ENCODE measurements around the gene CMYA5.

Gene CMYA5

GRCh38 chr5:79840084-79840990 is 150.7 kb downstream of the CMYA5 start:
- H2AFZ ChIP-seq (ENCODE audit: low read length) = no peak overlapping the region
- TF ChIP-seq CTCF (conservative IDR thresholded peaks at IDR 0.05; ENCODE audit: low read length) = no peak
- TF ChIP-seq EZH2phosphoT487 (IDR thresholded peaks at IDR 0.05; ENCODE audit: borderline replicate concordance) = no peak
- no peaks in the 10 kb centered on the region for H3K36me3 ChIP-seq (ENCODE audit: insufficient read depth, low read length)
- no peaks in the 10 kb centered on the region for H3K9me3 ChIP-seq (ENCODE audit: insufficient read depth, low read depth, low read length)
- H3K4me2 ChIP-seq (ENCODE audit: low read depth, low read length, poor library complexity, severe bottlenecking) = no peak overlapping the region
- no peaks in the 10 kb centered on the region for H3K9me2 ChIP-seq (replicated peaks; ENCODE audit: low read depth, low read length)
- no peaks in the 10 kb centered on the region for H4K20me1 ChIP-seq (ENCODE audit: insufficient read depth, low read length, poor library complexity, severe bottlenecking)
- H3F3A ChIP-seq (ENCODE audit: low read depth) = no peaks in the 10 kb centered on the region
- H3K9ac ChIP-seq (ENCODE audit: low read depth, low read length, poor library complexity, severe bottlenecking) = no peak overlapping the region
- no peaks in the 10 kb centered on the region for H3K79me2 ChIP-seq (ENCODE audit: insufficient read depth, low read length)
- no peaks in the 10 kb centered on the region for H3K4me1 ChIP-seq (ENCODE audit: insufficient read depth, low read length, poor library complexity, severe bottlenecking)
- no peaks in the 10 kb centered on the region for H3K27me3 ChIP-seq (ENCODE audit: insufficient read depth, low read length, poor library complexity, severe bottlenecking)
- H3K4me3 ChIP-seq (ENCODE audit: low read length, poor library complexity, severe bottlenecking) = no peak overlapping the region

- no peak for TF ChIP-seq CTCF (conservative IDR thresholded peaks at IDR 0.05; ENCODE audit: low read length)
- no peak for TF ChIP-seq EZH2phosphoT487 (IDR thresholded peaks at IDR 0.05; ENCODE audit: borderline replicate concordance)
- Histone ChIP-seq H3K9me3 (ENCODE audit: insufficient read depth, low read depth, low read length) (no peaks in the 10 kb centered on the region), H3K4me1 (ENCODE audit: insufficient read depth, low read length, poor library complexity, severe bottlenecking) (no peaks in the 10 kb centered on the region), H3F3A (ENCODE audit: low read depth) (no peaks in the 10 kb centered on the region), H3K4me3 (ENCODE audit: low read length, poor library complexity, severe bottlenecking) (no peak overlapping the region), H3K4me2 (ENCODE audit: low read depth, low read length, poor library complexity, severe bottlenecking) (no peak overlapping the region), H4K20me1 (ENCODE audit: insufficient read depth, low read length, poor library complexity, severe bottlenecking) (no peaks in the 10 kb centered on the region), H2AFZ (ENCODE audit: low read length) (no peak overlapping the region), H3K9me2 (replicated peaks; ENCODE audit: low read depth, low read length) (no peaks in the 10 kb centered on the region), H3K79me2 (ENCODE audit: insufficient read depth, low read length) (no peaks in the 10 kb centered on the region), H3K36me3 (ENCODE audit: insufficient read depth, low read length) (no peaks in the 10 kb centered on the region), H3K27me3 (ENCODE audit: insufficient read depth, low read length, poor library complexity, severe bottlenecking) (no peaks in the 10 kb centered on the region), H3K9ac (ENCODE audit: low read depth, low read length, poor library complexity, severe bottlenecking) (no peak overlapping the region)
These were observed 151.5 kb downstream of the CMYA5 start for GRCh38 chr5:79841172-79841571.

GRCh38 chr5:79842006-79842881 is 152.6 kb downstream of the CMYA5 start:
- Histone ChIP-seq H3K36me3 (ENCODE audit: insufficient read depth, low read length) (no peaks in the 10 kb centered on the region), H3K4me2 (ENCODE audit: low read depth, low read length, poor library complexity, severe bottlenecking) (no peak overlapping the region), H3K79me2 (ENCODE audit: insufficient read depth, low read length) (no peaks in the 10 kb centered on the region), H2AFZ (ENCODE audit: low read length) (no peak overlapping the region), H4K20me1 (ENCODE audit: insufficient read depth, low read length, poor library complexity, severe bottlenecking) (no peaks in the 10 kb centered on the region), H3K9ac (ENCODE audit: low read depth, low read length, poor library complexity, severe bottlenecking) (no peak overlapping the region), H3K4me1 (ENCODE audit: insufficient read depth, low read length, poor library complexity, severe bottlenecking) (no peaks in the 10 kb centered on the region), H3K27me3 (ENCODE audit: insufficient read depth, low read length, poor library complexity, severe bottlenecking) (no peaks in the 10 kb centered on the region), H3F3A (ENCODE audit: low read depth) (no peaks in the 10 kb centered on the region), H3K9me2 (replicated peaks; ENCODE audit: low read depth, low read length) (no peaks in the 10 kb centered on the region), H3K9me3 (ENCODE audit: insufficient read depth, low read depth, low read length) (no peaks in the 10 kb centered on the region), H3K4me3 (ENCODE audit: low read length, poor library complexity, severe bottlenecking) (no peak overlapping the region)
- TF ChIP-seq CTCF (conservative IDR thresholded peaks at IDR 0.05; ENCODE audit: low read length) (no peak), EZH2phosphoT487 (IDR thresholded peaks at IDR 0.05; ENCODE audit: borderline replicate concordance) (no peak)

All from Loucy (cell line).